Measurements from ENCODE around the gene PLEKHM1.
"Not testable (repeated sequence)": the region's sequence is repeated elsewhere in the genome, so short reads cannot be mapped to it uniquely, and the experiment has no call there.

The PLEKHM1 gene

DNA sequence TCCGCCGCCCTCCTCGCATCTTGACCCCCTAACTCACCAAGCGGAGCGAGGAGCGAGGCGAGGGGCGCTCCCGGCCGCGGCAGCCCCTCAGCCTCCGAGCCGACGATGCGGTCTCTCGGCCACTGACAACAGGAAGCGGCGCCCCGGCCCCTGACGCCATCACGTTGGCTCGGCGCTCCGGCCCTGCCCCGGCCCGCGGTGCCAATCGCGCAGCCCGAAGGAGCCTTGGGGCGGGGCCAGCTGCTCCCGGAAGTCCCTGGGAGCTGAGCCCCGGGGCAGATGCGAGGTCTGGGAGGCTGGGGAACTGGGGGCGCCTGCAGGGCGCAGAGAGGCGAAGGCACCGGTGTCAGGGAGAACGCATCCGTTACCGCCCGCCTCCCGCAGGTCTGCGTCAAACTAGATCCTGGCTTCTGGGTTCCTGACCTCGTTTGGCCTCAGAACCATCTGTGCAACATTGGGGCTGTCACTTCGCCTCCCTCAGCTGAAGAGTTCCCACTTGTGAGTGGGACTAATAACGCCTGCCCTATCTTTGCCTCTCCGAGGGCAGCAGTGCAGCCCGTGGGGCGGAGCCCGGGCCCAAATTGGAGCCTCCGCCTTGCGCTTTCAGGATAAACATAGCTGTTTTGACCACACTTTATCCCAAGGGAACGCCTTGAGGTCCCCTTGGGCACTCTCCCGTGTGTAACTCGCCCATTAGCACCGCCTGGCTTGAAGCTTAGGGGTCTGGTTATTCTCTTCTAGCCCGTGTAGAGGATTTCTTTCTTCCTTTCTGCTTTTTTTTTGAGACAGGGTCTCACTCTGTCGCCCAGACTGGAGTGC is at the start of gene PLEKHM1:
Gene PLEKHM1, minus strand, starts transcription at position 107 of the 819 bp plus-strand sequence. CDS start 8,237 bp downstream, outside the sequence.
- peak; percentile 60 to 67 for DNase-seq (ENCODE audit: low read depth in 2 of 2)

- DNase-seq (ENCODE audit: low read depth in 2 of 2) = not testable (repeated sequence)
Observed at GRCh38 chr17:45538168-45538567, 47.6 kb upstream of the PLEKHM1 start.

DNA sequence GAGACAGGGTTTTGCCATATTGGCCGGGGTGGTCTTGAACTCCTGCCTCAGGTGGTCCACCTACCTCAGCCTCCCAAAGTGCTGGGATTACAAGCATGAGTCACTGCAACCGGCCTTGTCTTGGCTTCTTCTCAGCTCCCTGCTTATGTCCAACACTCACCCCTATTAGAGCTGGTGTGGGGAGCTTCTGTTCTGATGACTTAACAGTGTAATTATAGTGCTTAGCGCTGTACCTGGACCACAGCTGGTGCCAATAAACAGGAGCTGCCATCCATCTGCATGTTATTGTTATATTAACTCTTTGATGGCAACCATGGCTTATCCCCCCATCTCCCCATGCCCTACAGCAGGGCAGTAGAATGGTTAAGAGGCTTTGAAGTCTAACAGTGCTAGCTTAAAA is 15.6 kb upstream of the PLEKHM1 start:
- not testable (repeated sequence) for DNase-seq (ENCODE audit: low read depth in 2 of 2)

- DNase-seq (ENCODE audit: low read depth in 2 of 2) = not testable (repeated sequence)
Observed at GRCh38 chr17:45505183-45505582, 14.7 kb upstream of the PLEKHM1 start.

GRCh38 chr17:45501092-45501707 is 10.7 kb upstream of the PLEKHM1 start:
- not testable (repeated sequence) for DNase-seq (ENCODE audit: low read depth in 2 of 2)

- not testable (repeated sequence) for DNase-seq (ENCODE audit: low read depth in 2 of 2)
Observed at GRCh38 chr17:45500478-45500877, 10.0 kb upstream of the PLEKHM1 start.

- not testable (repeated sequence) for DNase-seq (ENCODE audit: low read depth in 2 of 2)
Observed at GRCh38 chr17:45499208-45499607, 8.7 kb upstream of the PLEKHM1 start.

DNA sequence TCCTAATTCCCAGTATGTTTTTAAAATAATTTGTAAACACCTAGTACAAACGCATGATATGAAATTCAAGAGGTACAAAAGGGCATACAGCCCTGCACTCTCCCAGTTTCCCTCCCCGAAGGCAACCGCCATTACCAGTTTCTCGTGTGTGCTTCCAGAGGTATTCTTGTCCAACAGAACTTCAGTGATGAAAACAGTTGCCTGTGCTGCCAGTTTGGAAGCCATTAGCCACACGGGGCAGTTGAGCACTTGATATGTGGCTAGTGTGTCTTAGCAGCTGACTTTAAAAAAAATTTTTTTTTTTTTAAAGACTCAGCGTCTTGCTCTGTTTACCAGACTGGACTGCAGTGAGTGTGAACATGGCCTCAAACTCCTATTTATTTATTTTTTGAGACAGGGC is 7.9 kb upstream of the PLEKHM1 start:
- DNase-seq (ENCODE audit: low read depth in 2 of 2) = not testable (repeated sequence)

GRCh38 chr17:45497449-45497848 is 6.9 kb upstream of the PLEKHM1 start:
- DNase-seq (ENCODE audit: low read depth in 2 of 2) = not testable (repeated sequence)

DNA sequence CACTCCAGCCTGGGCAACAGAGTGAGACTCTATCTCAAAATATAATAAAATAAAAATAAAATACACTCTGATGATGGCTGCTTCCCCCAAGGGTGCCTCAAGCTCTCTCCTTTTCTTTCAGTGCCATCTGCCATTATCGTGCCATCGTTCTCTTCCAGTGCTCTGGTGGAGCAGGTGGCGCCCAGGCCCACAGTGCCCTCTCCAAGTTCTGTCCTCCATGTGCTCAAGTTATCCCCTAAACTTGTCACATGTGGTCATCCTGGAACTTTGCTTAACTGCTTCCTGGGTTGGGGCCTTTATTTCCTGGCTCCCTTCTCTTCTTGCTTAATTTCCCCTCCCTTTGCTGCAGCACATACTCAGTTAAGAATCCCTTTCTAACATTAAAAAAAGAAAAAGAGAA is 6.0 kb upstream of the PLEKHM1 start:
- not testable (repeated sequence) for DNase-seq (ENCODE audit: low read depth in 2 of 2)

DNA sequence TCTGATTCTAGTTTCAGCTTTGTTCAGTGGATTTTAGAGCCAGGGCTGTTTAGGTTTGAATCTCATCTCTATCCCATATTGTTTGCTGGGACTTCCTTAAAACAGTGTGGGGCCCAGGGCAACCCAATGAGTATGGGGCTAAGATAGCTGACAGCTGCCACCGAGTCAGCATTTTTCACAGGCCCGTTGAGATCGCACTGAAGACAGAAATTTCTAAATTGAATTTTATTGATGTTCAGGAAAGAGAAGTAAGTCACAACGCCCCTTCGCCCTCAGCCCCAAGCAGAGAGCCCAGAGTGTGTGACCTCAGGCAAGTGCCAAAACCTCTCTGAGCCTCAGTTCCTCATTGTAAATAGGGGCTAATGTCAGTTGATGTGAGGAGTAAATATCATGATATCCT is 4.0 kb upstream of the PLEKHM1 start:
- not testable (repeated sequence) for DNase-seq (ENCODE audit: low read depth in 2 of 2)

GRCh38 chr17:45492156-45492555 is 1.6 kb upstream of the PLEKHM1 start:
- DNase-seq (ENCODE audit: low read depth in 2 of 2) = not testable (repeated sequence)

- DNase-seq (ENCODE audit: low read depth in 2 of 2) = not testable (repeated sequence)
Observed at GRCh38 chr17:45490198-45490597, 323 bp downstream of the PLEKHM1 start.

DNA sequence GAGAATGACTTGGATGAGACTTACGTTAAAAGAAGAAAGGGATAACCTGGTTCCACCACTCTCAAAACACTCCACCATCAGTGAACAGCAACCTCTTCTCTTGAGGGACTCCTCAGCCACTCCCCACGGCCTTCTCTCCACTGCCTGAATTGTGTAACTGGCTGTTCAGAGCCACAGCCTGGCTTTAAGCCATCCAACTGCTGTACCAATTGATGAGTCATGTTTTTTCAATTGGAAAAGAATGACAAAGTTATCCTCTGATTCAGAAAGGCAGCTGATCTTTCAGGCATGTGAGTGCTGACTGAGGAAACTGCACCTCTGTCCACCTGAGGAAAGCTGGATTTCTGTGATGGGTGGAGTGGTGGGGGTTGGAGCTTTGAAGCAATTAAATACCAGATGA is 2.8 kb downstream of the PLEKHM1 start:
- DNase-seq (ENCODE audit: low read depth in 2 of 2) = not testable (repeated sequence)

DNA sequence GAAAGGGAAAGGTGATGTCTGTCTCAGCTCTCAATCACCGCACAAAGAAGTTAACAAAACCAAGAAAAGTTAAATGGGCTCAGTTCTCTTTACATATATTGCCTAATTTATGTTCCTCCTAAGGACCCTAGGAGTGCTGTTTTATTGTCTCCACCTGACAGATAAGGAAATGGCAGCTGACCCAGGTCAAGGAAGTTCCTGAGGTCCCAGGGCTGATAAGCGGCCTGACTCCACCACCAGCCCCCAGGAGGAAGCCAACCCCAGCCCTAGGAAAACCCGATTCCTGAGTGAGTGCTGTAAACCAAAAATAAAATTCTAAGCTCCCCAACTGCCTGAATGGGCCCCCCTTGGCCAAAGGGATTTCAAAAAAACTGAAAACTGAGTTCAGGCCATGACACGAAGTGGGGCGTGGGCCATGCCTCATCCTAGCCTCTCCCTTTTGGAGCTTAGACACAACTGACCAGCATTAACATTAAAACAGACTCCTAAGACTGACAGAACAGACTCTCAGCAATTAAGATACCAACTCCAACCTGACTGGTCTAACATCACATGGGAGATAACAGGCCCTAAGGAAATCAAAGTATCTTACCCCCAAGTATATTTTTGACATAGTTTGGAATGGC is 6.8 kb downstream of the PLEKHM1 start:
- not testable (repeated sequence) for DNase-seq (ENCODE audit: low read depth in 2 of 2)

DNA sequence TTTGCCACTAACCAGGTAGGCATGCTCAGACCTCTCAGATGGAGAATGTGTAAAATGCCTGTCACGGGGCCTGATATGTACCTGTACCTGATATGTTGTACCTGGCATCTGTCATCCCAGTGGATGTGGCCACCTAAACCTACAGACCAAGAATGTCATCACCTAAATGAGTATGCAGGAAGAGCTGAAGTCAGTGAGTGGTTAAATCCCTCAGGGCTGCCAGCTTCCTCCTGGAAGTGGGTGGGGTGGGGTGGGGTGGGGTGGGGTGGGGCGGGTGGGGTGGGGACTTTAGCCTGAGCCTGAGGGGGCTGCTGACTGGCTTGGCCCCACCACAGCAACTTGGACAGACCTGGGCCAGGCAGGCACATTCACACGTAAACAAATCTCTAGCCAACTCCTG is 7.3 kb downstream of the PLEKHM1 start:
- not testable (repeated sequence) for DNase-seq (ENCODE audit: low read depth in 2 of 2)

GRCh38 chr17:45482317-45482716 is 8.2 kb downstream of the PLEKHM1 start:
- not testable (repeated sequence) for DNase-seq (ENCODE audit: low read depth in 2 of 2)

DNA sequence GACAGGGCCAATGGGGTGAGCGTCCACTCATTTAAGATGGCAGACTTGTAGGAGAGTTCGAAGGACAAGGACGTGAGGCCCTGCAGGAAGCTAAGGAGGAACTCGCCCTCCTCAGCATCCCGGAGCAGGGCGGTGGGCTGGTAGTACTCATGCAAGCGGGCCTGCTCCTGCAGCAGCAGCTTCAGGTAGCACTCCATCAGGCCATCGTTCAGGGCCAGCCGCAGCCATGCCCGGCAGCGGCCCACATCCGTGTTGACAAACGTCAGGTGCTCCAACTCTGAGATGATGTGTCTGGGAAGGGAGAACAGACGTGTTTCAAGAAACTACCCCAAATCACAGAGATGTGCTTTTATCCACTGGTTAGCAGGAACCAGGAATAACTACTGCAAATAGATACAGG is 15.1 kb downstream of the PLEKHM1 start:
- DNase-seq (ENCODE audit: low read depth in 2 of 2) = not testable (repeated sequence)

- DNase-seq (ENCODE audit: low read depth in 2 of 2) = not testable (repeated sequence)
Observed at GRCh38 chr17:45472249-45472648, 18.3 kb downstream of the PLEKHM1 start.

DNA sequence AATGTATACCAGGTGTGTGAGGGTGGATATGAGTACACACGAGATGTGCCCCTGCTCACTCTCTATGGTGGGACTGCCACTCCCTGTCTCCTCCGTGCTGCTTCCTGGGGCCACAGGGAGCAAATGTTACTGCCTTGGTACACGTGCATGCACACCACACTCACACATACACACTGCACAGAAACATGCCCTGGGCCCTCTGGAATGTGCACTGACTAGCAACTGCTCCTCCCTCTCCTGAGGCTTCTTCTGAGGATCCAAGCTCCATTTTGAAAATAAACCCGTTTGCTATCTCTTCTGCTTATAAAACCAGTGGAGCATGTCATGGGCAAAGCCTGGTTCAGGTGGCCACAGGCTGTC is 21.3 kb downstream of the PLEKHM1 start:
- DNase-seq (ENCODE audit: low read depth in 2 of 2) = not testable (repeated sequence)

GRCh38 chr17:45468293-45469203 is 22.0 kb downstream of the PLEKHM1 start:
- not testable (repeated sequence) for DNase-seq (ENCODE audit: low read depth in 2 of 2)

Measured in stimulated activated CD8-positive, alpha-beta memory T cell treated with anti-CD3 and anti-CD28 coated beads, Interleukin-2, amount 100 ng/mL, for 1 hour (primary cell).